ENCODE measurements around the gene KCTD10. TPM values are rescaled to one million over a fixed set of nuclear protein-coding genes. Genes with fewer than 3 reads are reported as not detected.
A peak's percentile ranks its signal among the peaks of the same experiment; 100 is the strongest.

KCTD10 gene
- total RNA-seq, 2 donors from 2014 or later = 136 to 138 TPM

DNA sequence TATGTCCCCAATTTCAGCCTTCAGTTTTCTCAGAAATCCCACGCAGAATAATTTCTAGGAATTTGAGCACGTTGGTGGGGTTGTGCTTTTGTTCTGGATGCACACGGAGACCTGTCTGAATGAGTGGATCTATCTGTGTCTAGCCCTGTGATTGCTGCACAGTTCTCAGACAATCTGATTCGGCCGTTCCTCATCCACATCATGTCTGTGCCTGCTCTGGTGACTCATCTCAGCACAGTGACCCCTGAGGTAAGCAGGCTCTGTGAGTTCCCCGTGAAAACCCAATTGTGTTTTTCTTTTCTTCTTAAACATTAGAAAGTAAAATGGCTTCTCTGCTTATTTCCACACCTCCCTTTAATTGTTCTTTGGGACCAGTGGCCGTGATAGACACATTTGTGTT lies 20.6 kb upstream of the KCTD10 start:
- DNase-seq (ENCODE audit: low spot score) = peak; percentile 5
- intact Hi-C loops (cut with DNase I) = no loop called here

- intact Hi-C loops (cut with DNase I) = no loop called here
- DNase-seq (ENCODE audit: low spot score) = no peak
These were observed 19.2 kb upstream of the KCTD10 start for GRCh38 chr12:109496306-109496705.

GRCh38 chr12:109495012-109495411 lies 17.9 kb upstream of the KCTD10 start:
- no peak for DNase-seq (ENCODE audit: low spot score)
- intact Hi-C loops (cut with DNase I) = no loop called here

- intact Hi-C loops (cut with DNase I) = no loop called here
- DNase-seq (ENCODE audit: low spot score) = peak; percentile 14
These were observed 17.3 kb upstream of the KCTD10 start for GRCh38 chr12:109494348-109494881.

GRCh38 chr12:109493938-109494337 lies 16.8 kb upstream of the KCTD10 start:
- intact Hi-C loops (cut with DNase I) = no loop called here

GRCh38 chr12:109493090-109493489 lies 16.0 kb upstream of the KCTD10 start:
- DNase-seq (ENCODE audit: low spot score) = peak; percentile 4
- intact Hi-C loops (cut with DNase I) = no loop called here

More at GRCh38 chr12:109493938-109494337, 16.8 kb upstream of the KCTD10 start:
- peak; percentile 11 for DNase-seq (ENCODE audit: low spot score)

- DNase-seq (ENCODE audit: low spot score) = peak; percentile 47
- intact Hi-C loops (cut with DNase I) = no loop called here
These were observed 15.3 kb upstream of the KCTD10 start for GRCh38 chr12:109492371-109492770.

DNA sequence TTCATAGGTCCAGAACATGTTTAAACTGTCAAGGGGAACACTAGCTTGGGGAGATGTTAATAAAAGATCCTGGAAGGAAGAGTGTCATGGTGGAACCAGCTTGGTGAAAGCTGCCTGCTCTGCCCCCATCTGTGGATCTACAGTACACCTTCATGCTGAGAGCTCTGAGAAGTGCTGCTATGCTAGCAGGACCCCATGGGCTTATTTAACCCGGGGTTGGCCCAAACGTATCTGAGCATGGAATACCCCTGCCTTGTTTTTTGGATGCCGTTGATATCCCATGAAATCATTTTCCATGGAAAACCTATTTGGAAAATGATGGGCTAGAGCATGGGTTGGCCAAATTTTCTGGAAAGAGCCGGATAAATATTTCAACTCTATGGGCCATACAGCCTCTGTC lies 14.6 kb upstream of the KCTD10 start:
- DNase-seq (ENCODE audit: low spot score) = no peak
- intact Hi-C loops (cut with DNase I) = no loop called here

- peak; percentile 17 for DNase-seq (ENCODE audit: low spot score)
- intact Hi-C loops (cut with DNase I) = no loop called here
These were observed 13.0 kb upstream of the KCTD10 start for GRCh38 chr12:109489955-109490565.

- intact Hi-C loops (cut with DNase I) = no loop called here
- DNase-seq (ENCODE audit: low spot score) = peak; percentile 31
These were observed 12.2 kb upstream of the KCTD10 start for GRCh38 chr12:109489016-109489954.

DNA sequence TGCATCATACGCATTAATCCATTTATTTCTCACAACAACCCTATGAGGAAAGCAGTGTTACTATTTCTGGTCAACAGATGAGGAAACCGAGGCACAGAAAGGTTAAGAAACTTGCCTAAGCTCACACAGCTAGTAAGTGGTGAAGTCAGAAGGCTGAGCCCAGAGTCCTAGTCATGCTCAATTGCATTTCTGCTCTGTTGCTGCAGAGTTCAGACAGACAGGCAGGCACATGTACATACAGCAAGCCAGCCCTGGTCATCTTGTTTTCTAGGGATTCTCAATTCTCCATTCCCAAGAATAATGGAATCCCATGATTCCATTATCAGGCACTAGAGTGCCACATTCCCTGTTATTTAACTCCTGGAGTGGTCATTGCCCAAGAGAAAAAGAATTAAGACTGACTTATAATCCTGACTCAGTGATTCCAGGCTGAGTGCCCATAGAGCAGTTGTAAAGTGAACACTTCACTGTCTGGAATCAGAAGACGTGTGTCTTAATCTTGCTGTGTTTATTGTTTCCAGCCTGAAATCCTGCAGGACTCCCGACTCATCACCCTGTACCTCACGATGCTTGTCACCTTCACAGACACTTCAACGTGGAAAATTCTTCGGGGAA lies 11.1 kb upstream of the KCTD10 start:
- intact Hi-C loops (cut with DNase I) = no loop called here
- DNase-seq (ENCODE audit: low spot score) = no peak

GRCh38 chr12:109487181-109488050 lies 10.3 kb upstream of the KCTD10 start:
- DNase-seq (ENCODE audit: low spot score) = peak; percentile 40
- intact Hi-C loops (cut with DNase I) = no loop called here

- intact Hi-C loops (cut with DNase I) = no loop called here
- DNase-seq (ENCODE audit: low spot score) = no peak
These were observed 8.1 kb upstream of the KCTD10 start for GRCh38 chr12:109485201-109485600.

DNA sequence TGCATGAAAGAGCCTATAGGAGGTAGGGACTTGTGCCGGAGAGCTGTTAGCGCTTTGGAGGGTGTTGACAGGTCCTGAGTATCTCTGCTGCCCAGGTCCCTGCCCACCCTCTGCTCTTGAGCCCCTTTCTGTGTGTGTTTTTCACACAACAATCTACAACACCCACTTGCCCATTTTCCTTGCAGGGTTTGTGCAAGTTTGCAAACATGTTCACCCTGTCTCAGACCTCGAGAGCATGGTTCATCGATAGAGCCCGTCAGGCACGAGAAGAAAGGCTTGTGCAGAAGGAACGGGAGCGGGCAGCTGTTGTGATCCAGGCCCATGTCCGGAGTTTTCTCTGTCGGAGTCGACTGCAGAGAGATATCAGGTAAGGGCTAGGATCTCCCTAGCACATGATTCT lies 6.2 kb upstream of the KCTD10 start:
- DNase-seq (ENCODE audit: low spot score) = peak; percentile 23
- intact Hi-C loops (cut with DNase I) = no loop called here

DNA sequence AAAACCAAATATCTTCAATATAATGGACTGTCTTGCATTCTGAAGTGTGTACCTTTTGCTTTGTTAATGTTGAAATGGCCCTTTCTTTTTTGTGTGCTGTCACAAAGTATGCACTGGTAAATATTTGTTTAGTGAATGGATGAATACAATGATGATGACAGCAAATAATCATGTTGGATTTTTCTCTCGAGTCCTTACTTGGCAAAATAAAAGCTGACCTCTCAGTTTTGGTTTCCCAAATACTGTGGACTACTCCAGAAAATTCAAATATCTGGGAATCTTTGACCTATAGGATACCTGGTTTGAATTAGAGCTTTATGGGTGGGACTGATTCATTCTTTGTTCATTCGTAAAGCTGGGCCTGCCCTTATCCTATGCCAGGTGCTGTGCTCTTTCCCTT lies 5.8 kb upstream of the KCTD10 start:
- intact Hi-C loops (cut with DNase I) = no loop called here
- DNase-seq (ENCODE audit: low spot score) = no peak

DNA sequence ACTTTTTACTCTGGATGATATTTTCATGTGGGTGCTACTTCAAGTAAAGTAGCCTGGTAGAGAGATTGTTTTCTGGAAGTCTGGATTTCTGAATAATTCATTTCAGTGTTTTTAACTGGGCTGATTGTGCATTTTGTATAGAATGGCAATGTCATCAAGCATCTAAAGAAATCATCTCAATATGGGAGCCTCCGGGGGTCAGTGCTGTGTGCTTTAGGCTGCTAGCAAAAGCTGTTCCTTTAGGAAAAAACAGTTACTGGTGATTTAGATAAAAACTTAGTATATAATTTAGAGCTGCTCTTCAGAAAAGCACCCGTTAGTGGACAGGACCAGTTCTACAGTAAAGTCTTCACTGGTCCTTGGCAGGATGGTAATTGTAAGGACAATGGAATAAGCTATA lies 5.4 kb upstream of the KCTD10 start:
- intact Hi-C loops (cut with DNase I) = no loop called here
- no peak for DNase-seq (ENCODE audit: low spot score)

DNA sequence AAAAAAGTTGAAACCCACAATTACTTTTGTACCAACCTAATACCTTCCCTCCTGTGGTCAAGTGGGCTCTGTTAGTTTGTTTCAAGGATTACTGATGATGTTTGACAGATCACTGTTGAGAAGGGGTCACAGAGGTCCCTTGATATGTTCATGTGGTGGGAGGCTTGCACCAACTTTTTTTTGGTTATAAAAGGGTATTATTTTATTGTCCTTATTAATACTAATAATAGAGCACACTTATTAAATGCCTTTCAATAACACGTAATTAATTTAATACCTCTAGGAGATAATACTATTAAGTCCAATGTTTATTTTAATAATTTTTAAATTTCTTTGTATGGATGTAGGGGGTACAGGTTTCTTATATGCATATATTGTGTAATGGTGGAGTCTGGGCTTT lies 4.8 kb upstream of the KCTD10 start:
- intact Hi-C loops (cut with DNase I) = no loop called here
- no peak for DNase-seq (ENCODE audit: low spot score)

DNA sequence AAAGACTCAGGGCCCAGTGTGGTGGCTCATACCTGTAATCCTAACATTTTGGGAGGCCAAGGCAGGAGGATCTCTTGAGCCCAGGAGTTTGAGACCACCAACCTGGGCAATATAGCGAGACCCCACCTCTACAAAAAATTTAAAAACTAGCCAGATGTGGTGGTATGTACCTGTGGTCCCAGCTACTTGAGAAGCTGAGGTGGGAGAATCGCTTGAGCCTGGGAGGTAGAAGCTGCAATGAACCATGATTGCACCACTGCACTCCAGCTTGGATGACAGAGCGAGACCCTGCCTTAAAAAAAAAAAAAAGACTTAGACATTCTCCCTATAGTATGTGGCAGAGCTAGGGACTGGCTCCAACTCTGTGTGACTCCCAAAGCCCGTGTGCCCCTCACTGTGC lies 3.3 kb upstream of the KCTD10 start:
- DNase-seq (ENCODE audit: low spot score) = peak; percentile 5
- intact Hi-C loops (cut with DNase I) = no loop called here

DNA sequence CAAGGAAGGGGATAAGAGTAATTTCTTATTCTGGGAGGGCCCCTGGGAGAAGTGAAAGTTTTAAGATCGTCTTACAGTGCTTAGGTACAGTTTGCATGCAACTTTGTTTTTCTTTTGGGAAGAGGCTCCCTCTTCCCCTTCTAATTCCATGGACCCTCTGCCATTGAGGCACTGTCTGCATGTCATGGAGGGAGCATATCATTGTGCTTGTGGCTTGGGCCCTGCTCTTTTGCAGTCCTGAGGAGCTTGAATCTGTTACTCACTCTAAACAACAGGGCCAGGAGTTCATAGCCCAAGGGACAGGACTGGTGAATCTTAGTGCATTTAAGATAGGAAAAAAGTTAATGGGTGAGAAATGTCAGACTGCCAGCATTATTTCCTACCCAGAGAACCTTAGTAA lies 2.7 kb upstream of the KCTD10 start:
- intact Hi-C loops (cut with DNase I) = no loop called here
- DNase-seq (ENCODE audit: low spot score) = peak; percentile 40
